GM12878 (cell line): ENCODE data around the gene NAA20. TPM values are rescaled to one million over a fixed set of nuclear protein-coding genes. Genes with fewer than 3 reads are reported as not detected.

Experiments used
- ATAC-seq: fragments of 200-7000 bp; cut with Tn5 transposase; 3 replicates; pipeline ENCODE4 v1.9.1; 2020; ENCODE audit warnings: mild to moderate bottlenecking, moderate library complexity
- Bru-seq: library from RNA; stranded (reverse); fragments of 400-500 nt; gene quantifications from one replicate; lab custom pipeline; 2021; lab: Mats Ljungman, UMichigan
- BruChase-seq, 2 experiments: library from RNA; stranded (reverse); fragments of 400-500 nt; gene quantifications; one replicate each; lab custom pipeline; 2021; lab: Mats Ljungman, UMichigan
- BruUV-seq: library from RNA; stranded (reverse); fragments of 400-500 nt; replicated peaks from 2 replicates; lab custom pipeline; 2021; lab: Mats Ljungman, UMichigan
- CTCF ChIA-PET: fragments of 300-600 bp; sonication (Branson Sonifier 250); formaldehyde crosslinking; extraction: SDS; loops from one replicate; lab custom pipeline; 2021; ENCODE audit warnings: inconsistent platforms; lab: Yijun Ruan, JAX
- POLR2A ChIA-PET: fragments of 350-600 bp; formaldehyde crosslinking; extraction: SDS; loops from one replicate; lab custom pipeline; 2021; ENCODE audit warnings: inconsistent platforms; lab: Charles Lee
- RAD21 ChIA-PET: fragments of 300-600 bp; sonication (Branson Sonifier 250); formaldehyde crosslinking; loops from one replicate; lab custom pipeline; 2023; ENCODE audit warnings: antibody characterized with exemption; ENCODE audit not compliant: unreplicated experiment; lab: Charles Lee
- SMC1A ChIA-PET: fragments of 300-600 bp; sonication (Branson Sonifier 250); formaldehyde crosslinking; loops from one replicate; lab custom pipeline; 2023; ENCODE audit not compliant: unreplicated experiment, uncharacterized antibody; lab: Charles Lee
- DNase-seq: peaks from one replicate; pipeline ENCODE4 v3.0.0-alpha.2; 2011; ENCODE audit warnings: low read depth, low spot score
- FAIRE-seq: peaks from 3 replicates; lab custom pipeline; 2011; peaks lifted over from hg19 to GRCh38; lab: Jason Lieb, UNC
- H2AFZ ChIP-seq: 2 replicates; pipeline ENCODE4 v1.6.0; 2011; ENCODE audit warnings: low read depth, low read length, control low read depth; ENCODE audit not compliant: control insufficient read depth
- H3K27ac ChIP-seq: 2 replicates; pipeline ENCODE4 v1.5.1; 2011; ENCODE audit warnings: control low read depth; ENCODE audit not compliant: control insufficient read depth, insufficient read depth
- H3K27me3 ChIP-seq, 2 experiments: replicated peaks in 1 of 2; 2 replicates each; pipeline versions ENCODE4 v1.6.0 to v1.6.1; 2011; ENCODE audit warnings: low read length in 1 of 2; ENCODE audit not compliant: control insufficient read depth in 2 of 2, insufficient read depth in 2 of 2
- H3K36me3 ChIP-seq, 2 experiments: 2 replicates each; pipeline ENCODE4 v1.5.1; 2011; ENCODE audit warnings: low read length in 1 of 2; ENCODE audit not compliant: control insufficient read depth in 2 of 2, insufficient read depth in 2 of 2
- H3K4me1 ChIP-seq: 2 replicates; pipeline ENCODE4 v1.6.1; 2011; ENCODE audit warnings: mild to moderate bottlenecking, low read length, moderate library complexity, mixed read lengths; ENCODE audit not compliant: control insufficient read depth, insufficient read depth
- H3K4me2 ChIP-seq: 2 replicates; pipeline ENCODE4 v1.6.0; 2011; ENCODE audit warnings: control low read depth; ENCODE audit not compliant: control insufficient read depth, insufficient read depth
- H3K4me3 ChIP-seq: fragments of 200-600 bp; sonication (generic); 2 replicates; pipeline ENCODE4 v1.5.1; 2016
- H3K79me2 ChIP-seq: 2 replicates; pipeline ENCODE4 v1.6.0; 2011; ENCODE audit warnings: low read length; ENCODE audit not compliant: control insufficient read depth, insufficient read depth
- H3K9ac ChIP-seq: 2 replicates; pipeline ENCODE4 v1.8.0; 2011; ENCODE audit warnings: low read length, control low read depth, mixed read lengths; ENCODE audit not compliant: control insufficient read depth, insufficient read depth
- H3K9me3 ChIP-seq: replicated peaks from 3 replicates; pipeline ENCODE4 v1.5.1; 2011; ENCODE audit warnings: mild to moderate bottlenecking, low read length; ENCODE audit not compliant: control insufficient read depth, insufficient read depth
- H4K20me1 ChIP-seq: 2 replicates; pipeline ENCODE4 v1.6.0; 2011; ENCODE audit not compliant: control insufficient read depth, insufficient read depth
- CBX3 ChIP-seq: fragments of 200-600 bp; sonication (generic); IDR thresholded peaks from 2 replicates; pipeline ENCODE4 v1.6.1; 2016; ENCODE audit warnings: low read depth, borderline replicate concordance
- ELK1 ChIP-seq: IDR thresholded peaks from 2 replicates; pipeline ENCODE4 v1.6.1; 2012; ENCODE audit warnings: low read depth, low read length, improper control_type of control experiment
- MTA3 ChIP-seq: IDR thresholded peaks from 2 replicates; pipeline ENCODE4 v1.6.1; 2012; ENCODE audit warnings: low read length, inconsistent platforms, borderline replicate concordance
- MYC ChIP-seq: IDR thresholded peaks from 2 replicates; pipeline ENCODE4 v1.6.1; 2011; ENCODE audit warnings: mild to moderate bottlenecking, low read length, moderate library complexity, inconsistent platforms; ENCODE audit not compliant: insufficient read depth, insufficient replicate concordance, insufficient read length, severe bottlenecking
- NR2C2 ChIP-seq: IDR thresholded peaks from 2 replicates; pipeline ENCODE4 v1.6.1; 2011; ENCODE audit warnings: borderline replicate concordance, low read depth; ENCODE audit not compliant: control insufficient read depth, insufficient read length
- SIN3A ChIP-seq: IDR thresholded peaks from 2 replicates; pipeline ENCODE4 v1.6.1; 2012; ENCODE audit warnings: low read depth, low read length, improper control_type of control experiment
- YY1 ChIP-seq: IDR thresholded peaks from 2 replicates; pipeline ENCODE4 v1.6.1; 2011; ENCODE audit warnings: low read depth, mild to moderate bottlenecking, low read length
- ZSCAN29 ChIP-seq: fragments of 450-650 bp; IDR thresholded peaks from 2 replicates; pipeline ENCODE4 v1.6.1; 2017; ENCODE audit warnings: mild to moderate bottlenecking, moderate library complexity
- WGBS: methylation state at CpG from one replicate; pipeline ENCODE4 v1.1.6; 2016; ENCODE audit warnings: low lambda C conversion rate; ENCODE audit not compliant: insufficient replicate concordance, insufficient coverage; ENCODE audit errors: missing lambda C conversion rate; 5-methylcytosine and 5-hydroxymethylcytosine counted together
- in situ Hi-C: fragments of 300-500 bp; cut with MboI; formaldehyde crosslinking; loops from 9 replicates; pipeline ENCODE4 v1.14.3; 2018; ENCODE audit warnings: mixed read lengths
- intact Hi-C: fragments of 100-400 bp; cut with micrococcal nuclease; formaldehyde crosslinking; loops from one replicate; pipeline ENCODE4 v1.14.2; 2022; ENCODE audit not compliant: unreplicated experiment
- long read RNA-seq, 2 experiments: library from polyadenylated mRNA; unstranded; transcript quantifications; one replicate each; pipeline ENCODE4 v2.0.0, GENCODE V29; 2019 to 2020
- polyA minus RNA-seq, 3 experiments: library from RNA; depleted of rRNA, polyadenylated mRNA; stranded (reverse); fragments of >200 nt; gene quantifications; 2 replicates each; pipeline ENCODE4 v1.2.3, GENCODE V29; 2011
- polyA plus RNA-seq, 11 experiments: library from polyadenylated mRNA; depleted of rRNA in 4 of 11; unstranded in 6 of 11; stranded (reverse) in 5 of 11; fragments of >200 nt; fragmentation: Nextera tagmentation in 4 of 11; fragmentation: Illumina TruSeq in 1 of 11; extraction: Ambion mirVana in 4 of 11; extraction: Trizol in 1 of 11; gene quantifications; 1 replicate in 1 of 11; 2 replicates in 10 of 11; pipeline versions ENCODE4 v1.2.1 to v1.2.3, GENCODE V29; 2011 to 2016; ENCODE audit warnings: inconsistent platforms in 2 of 11, missing spikeins in 2 of 11, low read depth in 1 of 11
- total RNA-seq, 4 experiments: library from RNA; depleted of rRNA in 3 of 4; stranded (reverse); fragments of >200 nt in 3 of 4; fragmentation: Illumina TruSeq in 1 of 4; extraction: Trizol in 1 of 4; gene quantifications; 2 replicates each; pipeline versions ENCODE4 v1.2.1 to v1.2.3, GENCODE V29; 2013 to 2021
- TF ChIP-seq, protein P1 (sequence below): IDR thresholded peaks from 2 replicates; pipeline ENCODE4 v1.6.1; 2011; ENCODE audit warnings: borderline replicate concordance, low read depth, mild to moderate bottlenecking, moderate library complexity, low read length; ENCODE audit not compliant: insufficient read depth, poor library complexity, severe bottlenecking
- TF ChIP-seq, protein P2 (sequence below): fragments of 450-650 bp; conservative IDR thresholded peaks from 2 replicates; pipeline ENCODE4 v1.6.1; 2017; ENCODE audit warnings: mild to moderate bottlenecking, moderate library complexity

Gene NAA20, protein sequence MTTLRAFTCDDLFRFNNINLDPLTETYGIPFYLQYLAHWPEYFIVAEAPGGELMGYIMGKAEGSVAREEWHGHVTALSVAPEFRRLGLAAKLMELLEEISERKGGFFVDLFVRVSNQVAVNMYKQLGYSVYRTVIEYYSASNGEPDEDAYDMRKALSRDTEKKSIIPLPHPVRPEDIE
- total RNA-seq (2013; cell fraction: nucleolus; rRNA removed): 26.0 and 27.1 TPM in 2 replicates
- 48.3 and 52.5 TPM in 2 replicates for total RNA-seq (2014; rRNA removed)
- 74.9 and 79.2 TPM in 2 replicates for total RNA-seq (2014; rRNA removed; fragmentation: Illumina TruSeq; extraction: Trizol)
- total RNA-seq (2021): 61.5 and 65.1 TPM in 2 replicates
- polyA plus RNA-seq (2011; ENCODE audit: low read depth): 36.0 TPM
- polyA plus RNA-seq (2011; rRNA removed): 98.6 and 140 TPM in 2 replicates
- 40.0 and 47.2 TPM in 2 replicates for polyA plus RNA-seq (2011; cell fraction: cytosol; rRNA removed)
- polyA plus RNA-seq (2011; cell fraction: nucleus; rRNA removed): 23.9 and 30.0 TPM in 2 replicates
- polyA plus RNA-seq (2012): 51.1 and 57.3 TPM in 2 replicates
- 69.4 and 74.2 TPM in 2 replicates for polyA plus RNA-seq (2014; fragmentation: Illumina TruSeq; extraction: Trizol)
- polyA plus RNA-seq (2014; fragmentation: Nextera tagmentation; extraction: Ambion mirVana): 100 to 1,000 TPM; 309 to 366 TPM
- 71.8 and 79.6 TPM in 2 replicates for polyA plus RNA-seq (2014; rRNA removed)
- polyA plus RNA-seq (2016; fragmentation: Nextera tagmentation; extraction: Ambion mirVana): 100 to 1,000 TPM; 176 to 178 TPM
- polyA minus RNA-seq (2011; rRNA and poly(A)+ RNA removed): 27.2 and 28.9 TPM in 2 replicates
- polyA minus RNA-seq (2011; cell fraction: cytosol; rRNA and poly(A)+ RNA removed): 12.7 and 14.3 TPM in 2 replicates
- polyA minus RNA-seq (2011; cell fraction: nucleus; rRNA and poly(A)+ RNA removed): 23.5 and 42.3 TPM in 2 replicates
- percentile 87 among the genes with signal in this experiment for Bru-seq, nascent RNA
- percentile 87 among the genes with signal in this experiment for BruChase-seq, experiment 1, labeled RNA remaining after a 6-hour chase
- BruChase-seq, experiment 2, labeled RNA remaining after a 2-hour chase: percentile 86 among the genes with signal in this experiment
- long read RNA-seq, experiment 1, transcript NAA20-202 (6 exons, 1,260 nt): major isoform, 74 of 79 reads
- long read RNA-seq, experiment 1, partial matches to known transcripts: 1 of 79 reads
- long read RNA-seq, experiment 1, other reads (novel, unspliced or antisense): 4 of 79 reads
- long read RNA-seq, experiment 2, transcript NAA20-202 (6 exons, 1,260 nt): major isoform, 426 of 463 reads
- long read RNA-seq, experiment 2, partial matches to known transcripts: 5 of 463 reads
- long read RNA-seq, experiment 2, other reads (novel, unspliced or antisense): 25 of 463 reads

DNA sequence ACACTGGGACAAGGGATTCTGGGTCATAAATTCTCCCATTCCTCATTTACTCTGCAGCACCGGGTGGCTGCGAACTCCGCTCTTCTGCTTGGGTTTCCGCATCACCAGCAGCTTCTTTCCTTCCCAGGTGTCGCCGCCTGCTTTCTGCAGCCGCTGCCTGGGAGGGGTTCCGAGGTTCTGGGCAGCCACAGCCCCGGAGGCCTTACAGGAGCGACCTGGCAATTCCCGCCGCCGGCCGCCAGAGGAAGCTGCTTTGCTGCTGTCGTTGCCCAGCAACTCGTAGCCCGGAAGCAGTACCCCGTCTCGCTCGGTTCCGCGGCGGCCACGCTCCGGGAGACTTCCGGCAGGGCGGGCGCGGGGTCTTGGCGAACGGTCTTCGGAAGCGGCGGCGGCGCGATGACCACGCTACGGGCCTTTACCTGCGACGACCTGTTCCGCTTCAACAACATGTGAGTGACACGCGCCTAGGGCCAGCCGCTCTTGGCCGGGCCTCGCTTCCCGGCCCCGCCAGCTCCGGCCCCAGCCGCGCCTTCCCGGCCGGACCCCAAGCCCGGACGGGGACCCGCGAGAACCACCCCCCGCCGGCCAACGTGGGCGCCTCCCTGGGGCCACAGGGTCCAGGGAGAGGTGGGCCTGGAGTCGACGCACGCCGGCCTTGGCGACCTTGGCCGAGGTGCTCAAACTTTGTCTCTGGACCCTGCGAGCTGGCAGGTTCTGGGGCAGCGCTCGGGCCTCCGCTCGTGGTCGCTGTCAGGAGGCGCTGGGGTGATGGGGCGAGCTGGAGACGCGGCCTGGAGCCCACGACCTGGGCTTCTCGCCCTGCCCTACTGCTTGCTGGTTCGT is at the start of gene NAA20:
NAA20 (plus strand) TSS at position 362 of the 843 bp plus-strand sequence; CDS start at position 397, 35 bp downstream.
- H3K9ac ChIP-seq: peak within 1 kb of the TSS; percentile 88
- intact Hi-C loops (loop anchor here (1.0 kb wide), 1 partner anchor 35 kb away; the partner anchor contains the start of genes CFAP61 and CRNKL1), in situ Hi-C loops (loop anchor here (25.0 kb wide), 2 partner anchors 1430 to 1505 kb away; partner anchors contain the start of genes DTD1 and SEC23B)
- ChIA-PET SMC1A (interaction anchor here (0.6 to 2.2 kb wide), 7 partner anchors 12 to 324 kb away, joined by 3 to 16 read pairs (median 3); partner anchors contain the start of genes CFAP61 and CRNKL1), RAD21 (interaction anchor here (0.7 to 2.2 kb wide), 4 partner anchors 12 to 79 kb away, joined by 3 to 14 read pairs (median 3); partner anchors contain the start of genes CFAP61 and CRNKL1), CTCF (interaction anchor here (0.6 to 3.1 kb wide), 11 partner anchors 11 to 303 kb away, joined by 3 to 16 read pairs (median 3); no protein-coding TSS in a partner anchor), POLR2A (interaction anchor here (1.0 to 1.6 kb wide), 2 partner anchors 13 to 34 kb away, joined by 3 to 5 read pairs; no protein-coding TSS in a partner anchor)
- peak; percentile 45 for DNase-seq
- peak; percentile 97 for ATAC-seq
- no peaks in the 10 kb centered on the region; the same call in 1 of the 2 replicates for H4K20me1 ChIP-seq
- H3K27ac ChIP-seq: peak within 1 kb of the TSS; percentile 74
- H3K36me3 ChIP-seq: 0 out of 4 replicates have a peak, but pooled peaks cover 0 to 3% of the 10 kb centered on the region in 2 experiments
- peaks cover 45% of the 10 kb centered on the region for H3K79me2 ChIP-seq
- BruUV-seq: no TSS peak
- no peak for FAIRE-seq
- H3K27me3 ChIP-seq: no peaks in the 10 kb centered on the region
- under 1% methylated on average over 80 of the region's 81 CpGs for WGBS
- peak within 1 kb of the TSS; percentile 85 for H3K4me2 ChIP-seq
- peak within 1 kb of the TSS; percentile 82 for H3K4me3 ChIP-seq
- peaks cover 14% of the 10 kb centered on the region for H3K4me1 ChIP-seq
- H2AFZ ChIP-seq: peak within 1 kb of the TSS; percentile 93
- no peaks in the 10 kb centered on the region for H3K9me3 ChIP-seq
- TF ChIP-seq SIN3A: peak; percentile 89
- peak; percentile 75; the same call in 1 of the 2 replicates for TF ChIP-seq YY1
- no peak for TF ChIP-seq MYC
- TF ChIP-seq ELK1: peak; percentile 64
- no peak for TF ChIP-seq NR2C2
- 0 out of 2 replicates have a peak, but pooled peaks have one; percentile 29 for TF ChIP-seq ZSCAN29
- no peak for TF ChIP-seq MTA3
- TF ChIP-seq, protein P1, sequence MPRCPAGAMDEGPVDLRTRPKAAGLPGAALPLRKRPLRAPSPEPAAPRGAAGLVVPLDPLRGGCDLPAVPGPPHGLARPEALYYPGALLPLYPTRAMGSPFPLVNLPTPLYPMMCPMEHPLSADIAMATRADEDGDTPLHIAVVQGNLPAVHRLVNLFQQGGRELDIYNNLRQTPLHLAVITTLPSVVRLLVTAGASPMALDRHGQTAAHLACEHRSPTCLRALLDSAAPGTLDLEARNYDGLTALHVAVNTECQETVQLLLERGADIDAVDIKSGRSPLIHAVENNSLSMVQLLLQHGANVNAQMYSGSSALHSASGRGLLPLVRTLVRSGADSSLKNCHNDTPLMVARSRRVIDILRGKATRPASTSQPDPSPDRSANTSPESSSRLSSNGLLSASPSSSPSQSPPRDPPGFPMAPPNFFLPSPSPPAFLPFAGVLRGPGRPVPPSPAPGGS: no peak
- TF ChIP-seq, protein P2, sequence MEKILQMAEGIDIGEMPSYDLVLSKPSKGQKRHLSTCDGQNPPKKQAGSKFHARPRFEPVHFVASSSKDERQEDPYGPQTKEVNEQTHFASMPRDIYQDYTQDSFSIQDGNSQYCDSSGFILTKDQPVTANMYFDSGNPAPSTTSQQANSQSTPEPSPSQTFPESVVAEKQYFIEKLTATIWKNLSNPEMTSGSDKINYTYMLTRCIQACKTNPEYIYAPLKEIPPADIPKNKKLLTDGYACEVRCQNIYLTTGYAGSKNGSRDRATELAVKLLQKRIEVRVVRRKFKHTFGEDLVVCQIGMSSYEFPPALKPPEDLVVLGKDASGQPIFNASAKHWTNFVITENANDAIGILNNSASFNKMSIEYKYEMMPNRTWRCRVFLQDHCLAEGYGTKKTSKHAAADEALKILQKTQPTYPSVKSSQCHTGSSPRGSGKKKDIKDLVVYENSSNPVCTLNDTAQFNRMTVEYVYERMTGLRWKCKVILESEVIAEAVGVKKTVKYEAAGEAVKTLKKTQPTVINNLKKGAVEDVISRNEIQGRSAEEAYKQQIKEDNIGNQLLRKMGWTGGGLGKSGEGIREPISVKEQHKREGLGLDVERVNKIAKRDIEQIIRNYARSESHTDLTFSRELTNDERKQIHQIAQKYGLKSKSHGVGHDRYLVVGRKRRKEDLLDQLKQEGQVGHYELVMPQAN: peak; percentile 74
- TF ChIP-seq CBX3: no peak
